GM19467 (cell line): ENCODE measurements around the gene LHX3.

Experiments used
- ATAC-seq: cut with Tn5 transposase; IDR thresholded peaks from one replicate; pipeline ENCODE4 v1.9.1; 2021; ENCODE audit warnings: mild to moderate bottlenecking, moderate library complexity; ENCODE audit not compliant: unreplicated experiment

The LHX3 gene

GRCh38 chr9:136209232-136209631 is 4.3 kb upstream of the LHX3 start:
- no peak for ATAC-seq

GRCh38 chr9:136208675-136209074 is 3.7 kb upstream of the LHX3 start:
- ATAC-seq: no peak

GRCh38 chr9:136207616-136208015 is 2.7 kb upstream of the LHX3 start:
- no peak for ATAC-seq

GRCh38 chr9:136206602-136207275 is 1.8 kb upstream of the LHX3 start:
- no peak for ATAC-seq

GRCh38 chr9:136205707-136205992 is 722 bp upstream of the LHX3 start:
- no peak for ATAC-seq

- no peak for ATAC-seq
Measured at GRCh38 chr9:136204145-136204805, 653 bp downstream of the LHX3 start.

GRCh38 chr9:136203408-136204144 is 1.4 kb downstream of the LHX3 start:
- no peak for ATAC-seq

GRCh38 chr9:136202454-136203407 is 2.2 kb downstream of the LHX3 start:
- ATAC-seq: no peak

- no peak for ATAC-seq
Measured at GRCh38 chr9:136201609-136202453, 3.1 kb downstream of the LHX3 start.

- no peak for ATAC-seq
Measured at GRCh38 chr9:136201174-136201573, 3.8 kb downstream of the LHX3 start.

- ATAC-seq: no peak
Measured at GRCh38 chr9:136200424-136200823, 4.5 kb downstream of the LHX3 start.

- ATAC-seq: no peak
Measured at GRCh38 chr9:136199391-136200288, 5.3 kb downstream of the LHX3 start.

GRCh38 chr9:136198605-136199083 is 6.3 kb downstream of the LHX3 start:
- ATAC-seq: no peak

GRCh38 chr9:136197930-136198604 is 6.9 kb downstream of the LHX3 start:
- ATAC-seq: no peak

- ATAC-seq: no peak
Measured at GRCh38 chr9:136197084-136197875, 7.6 kb downstream of the LHX3 start.

GRCh38 chr9:136196404-136197083 is 8.4 kb downstream of the LHX3 start:
- no peak for ATAC-seq

- no peak for ATAC-seq
Measured at GRCh38 chr9:136194540-136194939, 10.4 kb downstream of the LHX3 start.
